H9 (cell line): ENCODE data around the gene ARPP21. TPM values are rescaled to one million over a fixed set of nuclear protein-coding genes. Genes with fewer than 3 reads are reported as not detected.

ENCODE experiments used
- DNase-seq: peaks from one replicate; pipeline ENCODE4 v3.0.0-alpha.2; 2017
- H2AFZ ChIP-seq: one replicate; pipeline ENCODE4 v1.6.1; 2013; ENCODE audit warnings: mild to moderate bottlenecking, low read length, control low read depth, moderate library complexity
- H2AK5ac ChIP-seq: 2 replicates; pipeline ENCODE4 v1.6.1; 2013; ENCODE audit warnings: low read length, control low read depth, mixed read lengths; ENCODE audit not compliant: insufficient read length
- H2BK120ac ChIP-seq: one replicate; pipeline ENCODE4 v1.6.1; 2013; ENCODE audit warnings: low read depth, mild to moderate bottlenecking, low read length, control low read depth, inconsistent platforms; ENCODE audit not compliant: poor library complexity, severe bottlenecking
- H2BK12ac ChIP-seq: 2 replicates; pipeline ENCODE4 v1.6.1; 2013; ENCODE audit warnings: low read length, control low read depth, mixed read lengths, low read depth; ENCODE audit not compliant: insufficient read length
- H2BK15ac ChIP-seq: 2 replicates; pipeline ENCODE4 v1.6.1; 2013; ENCODE audit warnings: low read depth, low read length, control low read depth
- H2BK20ac ChIP-seq: one replicate; pipeline ENCODE4 v1.6.1; 2013; ENCODE audit warnings: low read depth, mild to moderate bottlenecking, low read length, control low read depth, inconsistent platforms; ENCODE audit not compliant: poor library complexity, severe bottlenecking
- H2BK5ac ChIP-seq: 2 replicates; pipeline ENCODE4 v1.6.1; 2013; ENCODE audit warnings: low read length, control low read depth, mixed read lengths; ENCODE audit not compliant: insufficient read length
- H3K14ac ChIP-seq: 2 replicates; pipeline ENCODE4 v1.6.1; 2013; ENCODE audit warnings: low read length, control low read depth; ENCODE audit not compliant: insufficient read depth
- H3K18ac ChIP-seq: 2 replicates; pipeline ENCODE4 v1.6.1; 2013; ENCODE audit warnings: low read depth, mild to moderate bottlenecking, mixed read lengths, low read length, control low read depth; ENCODE audit not compliant: insufficient read length
- H3K23ac ChIP-seq: 2 replicates; pipeline ENCODE4 v1.6.1; 2013; ENCODE audit warnings: low read length, control low read depth, mixed read lengths, low read depth; ENCODE audit not compliant: insufficient read length
- H3K23me2 ChIP-seq: 2 replicates; pipeline ENCODE4 v1.6.1; 2013; ENCODE audit warnings: low read depth, mild to moderate bottlenecking, mixed read lengths, low read length, control low read depth; ENCODE audit not compliant: insufficient read length, poor library complexity, severe bottlenecking
- H3K27ac ChIP-seq: 2 replicates; pipeline ENCODE4 v1.5.1; 2013; ENCODE audit warnings: low read length, control low read depth, mixed read lengths, low read depth; ENCODE audit not compliant: insufficient read length
- H3K27me3 ChIP-seq: 2 replicates; pipeline ENCODE4 v1.6.1; 2013; ENCODE audit warnings: low read length, control low read depth, inconsistent platforms; ENCODE audit not compliant: insufficient read depth
- H3K4ac ChIP-seq: 2 replicates; pipeline ENCODE4 v1.6.1; 2013; ENCODE audit warnings: low read depth, mild to moderate bottlenecking, control low read depth, inconsistent platforms, low read length, moderate library complexity
- H3K4me1 ChIP-seq: 2 replicates; pipeline ENCODE4 v1.6.1; 2013; ENCODE audit warnings: low read length, control low read depth, inconsistent platforms; ENCODE audit not compliant: insufficient read depth
- H3K4me2 ChIP-seq: 2 replicates; pipeline ENCODE4 v1.6.1; 2013; ENCODE audit warnings: low read length, control low read depth, mixed read lengths; ENCODE audit not compliant: insufficient read length, insufficient read depth
- H3K56ac ChIP-seq: 2 replicates; pipeline ENCODE4 v1.6.1; 2013; ENCODE audit warnings: low read depth, mild to moderate bottlenecking, mixed read lengths, low read length, control low read depth; ENCODE audit not compliant: insufficient read length
- H3K79me1 ChIP-seq: 2 replicates; pipeline ENCODE4 v1.6.1; 2013; ENCODE audit warnings: low read depth, mild to moderate bottlenecking, moderate library complexity, low read length, control low read depth, inconsistent platforms; ENCODE audit not compliant: insufficient read depth, poor library complexity, severe bottlenecking
- H3K79me2 ChIP-seq: 2 replicates; pipeline ENCODE4 v1.6.1; 2013; ENCODE audit warnings: low read length, control low read depth, inconsistent platforms; ENCODE audit not compliant: insufficient read depth
- H3K9ac ChIP-seq: 2 replicates; pipeline ENCODE4 v1.6.1; 2013; ENCODE audit warnings: low read length, control low read depth, mixed read lengths; ENCODE audit not compliant: insufficient read length; ENCODE audit errors: extremely low read depth
- H3K9me3 ChIP-seq: one replicate; pipeline ENCODE4 v1.6.1; 2013; ENCODE audit warnings: low read depth, low read length, inconsistent platforms; ENCODE audit not compliant: control insufficient read depth
- H3T11ph ChIP-seq: one replicate; pipeline ENCODE4 v1.6.1; 2013; ENCODE audit warnings: mild to moderate bottlenecking, low read length, control low read depth, inconsistent platforms
- H4K20me1 ChIP-seq: one replicate; pipeline ENCODE4 v1.6.1; 2013; ENCODE audit not compliant: control insufficient read depth, insufficient read length, insufficient read depth
- H4K5ac ChIP-seq: 2 replicates; pipeline ENCODE4 v1.6.1; 2013; ENCODE audit warnings: low read depth, mild to moderate bottlenecking, mixed read lengths, low read length, control low read depth; ENCODE audit not compliant: insufficient read length
- H4K8ac ChIP-seq: replicated peaks from 2 replicates; pipeline ENCODE4 v1.6.1; 2013; ENCODE audit warnings: low read length, control low read depth, mixed read lengths, low read depth; ENCODE audit not compliant: insufficient read length
- H4K91ac ChIP-seq: 2 replicates; pipeline ENCODE4 v1.6.1; 2013; ENCODE audit warnings: low read depth, mild to moderate bottlenecking, moderate library complexity, mixed read lengths, low read length, control low read depth; ENCODE audit not compliant: insufficient read length
- H3K27ac Mint-ChIP-seq, 3 experiments: 2 replicates in 2 of 3; 3 replicates in 1 of 3; pipeline ENCODE4 v1.8.0; 2020 to 2021; ENCODE audit warnings: mixed read lengths in 3 of 3, mild to moderate bottlenecking in 1 of 3, moderate library complexity in 1 of 3
- H3K27me3 Mint-ChIP-seq: 2 replicates; pipeline ENCODE4 v1.8.0; 2021; ENCODE audit warnings: low read depth, mild to moderate bottlenecking, moderate library complexity, mixed read lengths
- H3K36me3 Mint-ChIP-seq, 3 experiments: 2 replicates in 2 of 3; 3 replicates in 1 of 3; pipeline ENCODE4 v1.8.0; 2020 to 2021; ENCODE audit warnings: low read depth in 3 of 3, mixed read lengths in 3 of 3; ENCODE audit not compliant: insufficient read depth in 1 of 3
- H3K4me1 Mint-ChIP-seq, 2 experiments: 2 replicates each; pipeline ENCODE4 v1.8.0; 2020; ENCODE audit warnings: mixed read lengths in 2 of 2
- H3K4me3 Mint-ChIP-seq, 2 experiments: 2 replicates in 1 of 2; 3 replicates in 1 of 2; pipeline ENCODE4 v1.8.0; 2020 to 2021; ENCODE audit warnings: mild to moderate bottlenecking in 2 of 2, mixed read lengths in 2 of 2, moderate library complexity in 1 of 2
- H3K9me3 Mint-ChIP-seq, 2 experiments: 2 replicates in 1 of 2; 3 replicates in 1 of 2; pipeline ENCODE4 v1.8.0; 2020; ENCODE audit warnings: mild to moderate bottlenecking in 2 of 2, mixed read lengths in 2 of 2, moderate library complexity in 1 of 2
- total RNA-seq: library from RNA; stranded (reverse); gene quantifications from 2 replicates; pipeline ENCODE4 v1.2.1, GENCODE V29; 2021
- TF ChIP-seq, protein P1 (sequence below): fragments of 200-600 bp; sonication (generic); conservative IDR thresholded peaks from 3 replicates; pipeline ENCODE4 v1.8.0; 2021; ENCODE audit warnings: antibody characterized with exemption, mild to moderate bottlenecking

Gene ARPP21
- total RNA-seq, 1 experiment from 2014 or later: not detected

DNA sequence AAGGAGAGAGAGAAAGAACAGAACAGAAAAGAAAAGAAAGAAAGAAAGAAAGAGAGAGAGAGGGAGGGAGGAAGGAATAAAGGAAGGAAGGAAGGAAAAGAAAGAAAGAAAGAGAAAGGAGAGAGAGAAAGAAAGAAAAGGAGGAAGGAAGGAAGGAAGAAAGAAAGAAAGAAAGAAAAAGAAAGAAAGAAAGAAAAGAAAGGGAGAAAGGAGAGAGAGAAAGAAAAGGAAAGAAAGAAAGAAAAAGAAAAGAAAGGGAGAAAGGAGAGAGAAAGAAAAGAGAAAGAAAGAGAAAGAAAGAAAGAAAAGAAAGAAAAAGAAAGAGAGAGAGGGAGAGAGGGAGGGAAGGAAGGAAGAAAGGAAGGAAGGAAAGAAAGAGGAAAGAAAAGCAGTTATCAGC, 108.8 kb downstream of the ARPP21 start:
- Histone ChIP-seq H3K14ac (no peak overlapping the region), H3K9ac (no peak overlapping the region), H2BK15ac (no peak overlapping the region), H3K27ac (no peak overlapping the region), H2BK120ac (no peak overlapping the region), H3K79me2 (no peaks in the 10 kb centered on the region), H3K23ac (no peak overlapping the region), H2BK20ac (no peak overlapping the region), H2AFZ (no peak overlapping the region), H3K56ac (no peak overlapping the region), H3K9me3 (no peaks in the 10 kb centered on the region), H2BK12ac (no peak overlapping the region), H3K4me2 (no peak overlapping the region), H3K23me2 (no peaks in the 10 kb centered on the region), H3K18ac (no peak overlapping the region), H4K5ac (no peak overlapping the region), H2BK5ac (no peak overlapping the region), H3K79me1 (no peaks in the 10 kb centered on the region), H4K20me1 (no peaks in the 10 kb centered on the region), H2AK5ac (no peak overlapping the region), H4K8ac (no peak overlapping the region), H3K4ac (no peak overlapping the region), H3T11ph (no peak overlapping the region), H3K27me3 (peaks cover 12% of the 10 kb centered on the region; the same call in 1 of the 2 replicates), H4K91ac (no peak overlapping the region), H3K4me1 (no peaks in the 10 kb centered on the region; the same call in 1 of the 2 replicates)
- peaks cover 60% of the 10 kb centered on the region for H3K27me3 Mint-ChIP-seq
- H3K4me1 Mint-ChIP-seq: peaks cover 14 to 15% of the 10 kb centered on the region in 2 experiments
- H3K27ac Mint-ChIP-seq: no peak overlapping the region
- DNase-seq: no peak
- no peaks in the 10 kb centered on the region; a peak in 1 of 5 replicates for H3K9me3 Mint-ChIP-seq
- TF ChIP-seq, protein P1, sequence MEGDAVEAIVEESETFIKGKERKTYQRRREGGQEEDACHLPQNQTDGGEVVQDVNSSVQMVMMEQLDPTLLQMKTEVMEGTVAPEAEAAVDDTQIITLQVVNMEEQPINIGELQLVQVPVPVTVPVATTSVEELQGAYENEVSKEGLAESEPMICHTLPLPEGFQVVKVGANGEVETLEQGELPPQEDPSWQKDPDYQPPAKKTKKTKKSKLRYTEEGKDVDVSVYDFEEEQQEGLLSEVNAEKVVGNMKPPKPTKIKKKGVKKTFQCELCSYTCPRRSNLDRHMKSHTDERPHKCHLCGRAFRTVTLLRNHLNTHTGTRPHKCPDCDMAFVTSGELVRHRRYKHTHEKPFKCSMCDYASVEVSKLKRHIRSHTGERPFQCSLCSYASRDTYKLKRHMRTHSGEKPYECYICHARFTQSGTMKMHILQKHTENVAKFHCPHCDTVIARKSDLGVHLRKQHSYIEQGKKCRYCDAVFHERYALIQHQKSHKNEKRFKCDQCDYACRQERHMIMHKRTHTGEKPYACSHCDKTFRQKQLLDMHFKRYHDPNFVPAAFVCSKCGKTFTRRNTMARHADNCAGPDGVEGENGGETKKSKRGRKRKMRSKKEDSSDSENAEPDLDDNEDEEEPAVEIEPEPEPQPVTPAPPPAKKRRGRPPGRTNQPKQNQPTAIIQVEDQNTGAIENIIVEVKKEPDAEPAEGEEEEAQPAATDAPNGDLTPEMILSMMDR: no peak
- H3K36me3 Mint-ChIP-seq: no peaks in the 10 kb centered on the region
- no peak overlapping the region for H3K4me3 Mint-ChIP-seq
